ENCODE measurements around the gene ESYT2. TPM values are rescaled to one million over a fixed set of nuclear protein-coding genes. Genes with fewer than 3 reads are reported as not detected.
A peak's percentile ranks its signal among the peaks of the same experiment; 100 is the strongest.

Gene ESYT2
- polyA plus RNA-seq, 3 donors = 14.0 to 24.1 (median 22.0) TPM

- H3K4me1 Mint-ChIP-seq = peaks cover 13% of the 10 kb centered on the region
- intact Hi-C loops (cut with micrococcal nuclease) = loop anchor here (5.0 to 10.0 kb wide), 3 partner anchors 43 to 160 kb away; partner anchors contain the start of genes DYNC2I1 (in 1 of the 2) and ESYT2 (in 1 of the 2)
- WGBS (ENCODE audit: insufficient coverage) = 80% methylated on average over 5 of the region's 6 CpGs
- peak overlapping the region in 3 of 7 donors; percentile 13 to 73 (median 44) for H3K27ac Mint-ChIP-seq
- Histone ChIP-seq H3K27ac (ENCODE audit: low read depth in 1 of 2, low read length in 2 of 2) (peak overlapping the region in 1 of 2 donors; percentile 67), H3K27me3 (ENCODE audit: control insufficient read depth in 2 of 2, insufficient read depth in 2 of 2, low read length in 2 of 2) (no peaks in the 10 kb centered on the region), H3K4me2 (replicated peaks; ENCODE audit: extremely low read depth, low read length, poor library complexity, severe bottlenecking) (no peak overlapping the region), H3K9ac (ENCODE audit: insufficient read depth, low read length, poor library complexity, severe bottlenecking) (no peak overlapping the region), H3K36me3 (replicated peaks in 1 of 2; ENCODE audit: control insufficient read depth in 1 of 2, insufficient read depth in 2 of 2, low read length in 2 of 2) (peaks cover 26 to 58% of the 10 kb centered on the region in 2 donors), H3K4me1 (ENCODE audit: control insufficient read depth in 1 of 2, insufficient read depth in 2 of 2, low read length in 2 of 2) (peaks cover 8% of the 10 kb centered on the region in 2 donors), H4K20me1 (ENCODE audit: insufficient read depth, low read length) (no peaks in the 10 kb centered on the region), H3K4me3 (replicated peaks in 1 of 3; ENCODE audit: low read depth in 2 of 3, low read length in 3 of 3) (no peak overlapping the region), H2AFZ (ENCODE audit: insufficient read depth, low read depth, low read length, poor library complexity, severe bottlenecking) (no peak overlapping the region), H3K79me2 (ENCODE audit: insufficient read depth, low read length) (peaks cover 65% of the 10 kb centered on the region), H3K9me3 (replicated peaks in 1 of 2; ENCODE audit: control insufficient read depth in 1 of 2, insufficient read depth in 1 of 2, low read length in 2 of 2) (no peaks in the 10 kb centered on the region)
- H3K9me3 Mint-ChIP-seq = no peaks in the 10 kb centered on the region
- no peak for TF ChIP-seq CTCF (IDR thresholded peaks at IDR 0.05)
- DNase-seq = no peak
- H3K27me3 Mint-ChIP-seq (ENCODE audit: low read depth in 3 of 3) = no peaks in the 10 kb centered on the region
- H3K4me3 Mint-ChIP-seq = no peak overlapping the region
- peaks cover 25 to 59% of the 10 kb centered on the region in 2 donors for H3K36me3 Mint-ChIP-seq
Measured at GRCh38 chr7:158694650-158695049, 134.7 kb downstream of the ESYT2 start.

DNA sequence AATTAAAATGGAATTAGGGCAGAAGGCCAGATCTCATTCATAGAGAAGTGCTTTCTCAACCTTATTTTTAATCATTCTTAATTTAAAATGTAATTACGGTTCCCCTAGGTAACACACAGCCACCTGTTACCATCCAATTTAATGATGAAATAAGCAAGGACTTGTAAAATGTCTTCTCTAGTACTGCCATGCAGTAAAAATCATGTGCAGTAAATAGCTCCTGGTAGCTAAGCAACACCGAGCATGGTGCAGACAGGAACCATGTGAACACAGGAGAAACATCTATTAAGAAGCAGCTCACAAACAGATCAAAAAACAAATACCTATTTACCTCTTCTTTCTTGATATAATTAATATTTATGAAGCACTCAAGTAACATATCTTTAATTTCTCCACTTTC lies 139.8 kb downstream of the ESYT2 start:
- peak overlapping the region in 2 of 7 donors; percentile 15 to 68 for H3K27ac Mint-ChIP-seq
- H3K36me3 Mint-ChIP-seq = peaks cover 56 to 83% of the 10 kb centered on the region in 2 donors
- H3K9ac ChIP-seq (ENCODE audit: insufficient read depth, low read length, poor library complexity, severe bottlenecking) = no peak overlapping the region
- H3K27ac ChIP-seq (ENCODE audit: low read depth in 1 of 2, low read length in 2 of 2) = no peak overlapping the region
- H3K79me2 ChIP-seq (ENCODE audit: insufficient read depth, low read length) = peaks cover 14% of the 10 kb centered on the region
- no peak for TF ChIP-seq CTCF (IDR thresholded peaks at IDR 0.05)
- DNase-seq = no peak
- no peak overlapping the region for H2AFZ ChIP-seq (ENCODE audit: insufficient read depth, low read depth, low read length, poor library complexity, severe bottlenecking)
- H3K4me2 ChIP-seq (replicated peaks; ENCODE audit: extremely low read depth, low read length, poor library complexity, severe bottlenecking) = no peak overlapping the region
- no peaks in the 10 kb centered on the region for H3K9me3 Mint-ChIP-seq
- no peaks in the 10 kb centered on the region for H3K4me1 Mint-ChIP-seq
- no peaks in the 10 kb centered on the region for H4K20me1 ChIP-seq (ENCODE audit: insufficient read depth, low read length)
- no peak overlapping the region for H3K4me3 ChIP-seq (replicated peaks in 1 of 3; ENCODE audit: low read depth in 2 of 3, low read length in 3 of 3)
- peaks cover 72 to 95% of the 10 kb centered on the region in 2 donors for H3K36me3 ChIP-seq (replicated peaks in 1 of 2; ENCODE audit: control insufficient read depth in 1 of 2, insufficient read depth in 2 of 2, low read length in 2 of 2)
- H3K4me1 ChIP-seq (ENCODE audit: control insufficient read depth in 1 of 2, insufficient read depth in 2 of 2, low read length in 2 of 2) = no peaks in the 10 kb centered on the region
- H3K27me3 Mint-ChIP-seq (ENCODE audit: low read depth in 3 of 3) = peaks cover 0 to 1% (median 0%) of the 10 kb centered on the region in 3 donors
- H3K27me3 ChIP-seq (ENCODE audit: control insufficient read depth in 2 of 2, insufficient read depth in 2 of 2, low read length in 2 of 2) = no peaks in the 10 kb centered on the region
- H3K9me3 ChIP-seq (replicated peaks in 1 of 2; ENCODE audit: control insufficient read depth in 1 of 2, insufficient read depth in 1 of 2, low read length in 2 of 2) = no peaks in the 10 kb centered on the region
- intact Hi-C loops (cut with micrococcal nuclease) = no loop called here
- H3K4me3 Mint-ChIP-seq = no peak overlapping the region
- WGBS (ENCODE audit: insufficient coverage) = no CpG with 5 or more reads among the region's 2 CpGs

Measured in CD14-positive monocyte (primary cell).